ENCODE measurements around the gene SLC9A3. TPM values are rescaled to one million over a fixed set of nuclear protein-coding genes. Genes with fewer than 3 reads are reported as not detected.

The SLC9A3 gene
- total RNA-seq, 4 donors from 2014 or later = 4.8 to 701 (median 183) TPM

- Histone ChIP-seq H3K9me3 (no peaks in the 10 kb centered on the region), H3K27ac (no peak overlapping the region), H3K4me3 (no peak overlapping the region), H3K36me3 (no peaks in the 10 kb centered on the region), H3K4me1 (no peaks in the 10 kb centered on the region), H3K27me3 (peaks cover 48% of the 10 kb centered on the region)
- intact Hi-C loops (cut with DNase I; ENCODE audit: low total_unique reads) (no loop called here), in situ Hi-C loops (cut with MboI; ENCODE audit: low pct_ligation_motif_present in 1 of 4, low pct_unique_long_range_greater_than_20kb in 1 of 4, low sequenced_read_pairs in 3 of 4) (no loop called here)
- no peak for DNase-seq
- 48% methylated on average over 21 of the region's 23 CpGs; no CpG with 5 or more reads in 1 of the 2 donors for WGBS, 2 donors (ENCODE audit: low coverage in 1 of 2)
- TF ChIP-seq CTCF (IDR thresholded peaks at IDR 0.05) (no peak), EP300 (IDR thresholded peaks at IDR 0.05; ENCODE audit: low read depth) (no peak), POLR2AphosphoS5 (IDR thresholded peaks at IDR 0.05) (no peak), POLR2A (IDR thresholded peaks at IDR 0.05) (no peak)
Measured at GRCh38 chr5:485946-486491, 38.2 kb downstream of the SLC9A3 start.

- Histone ChIP-seq H3K9me3 (no peaks in the 10 kb centered on the region), H3K36me3 (no peaks in the 10 kb centered on the region), H3K27me3 (peaks cover 53% of the 10 kb centered on the region), H3K27ac (no peak overlapping the region), H3K4me3 (no peak overlapping the region), H3K4me1 (no peaks in the 10 kb centered on the region)
- WGBS, 2 donors (ENCODE audit: low coverage in 1 of 2) = 71 to 73% methylated on average over 8 to 27 of the region's 29 CpGs
- in situ Hi-C loops (cut with MboI; ENCODE audit: low pct_ligation_motif_present in 1 of 4, low pct_unique_long_range_greater_than_20kb in 1 of 4, low sequenced_read_pairs in 3 of 4) (no loop called here), intact Hi-C loops (cut with DNase I; ENCODE audit: low total_unique reads) (no loop called here)
- TF ChIP-seq POLR2AphosphoS5 (IDR thresholded peaks at IDR 0.05) = no peak
- no peak for TF ChIP-seq POLR2A (IDR thresholded peaks at IDR 0.05)
- no peak for TF ChIP-seq EP300 (IDR thresholded peaks at IDR 0.05; ENCODE audit: low read depth)
- no peak for TF ChIP-seq CTCF (IDR thresholded peaks at IDR 0.05)
- DNase-seq = no peak
Measured at GRCh38 chr5:485113-485945, 38.9 kb downstream of the SLC9A3 start.

- Histone ChIP-seq H3K4me1 (no peaks in the 10 kb centered on the region), H3K9me3 (no peaks in the 10 kb centered on the region), H3K27me3 (peaks cover 61% of the 10 kb centered on the region), H3K4me3 (no peak overlapping the region), H3K36me3 (no peaks in the 10 kb centered on the region), H3K27ac (no peak overlapping the region)
- TF ChIP-seq EP300 (IDR thresholded peaks at IDR 0.05; ENCODE audit: low read depth) (no peak), POLR2AphosphoS5 (IDR thresholded peaks at IDR 0.05) (no peak), CTCF (IDR thresholded peaks at IDR 0.05) (no peak), POLR2A (IDR thresholded peaks at IDR 0.05) (no peak)
- WGBS, 2 donors (ENCODE audit: low coverage in 1 of 2) = 91% methylated on average over 23 of the region's 24 CpGs; no CpG with 5 or more reads in 1 of the 2 donors
- in situ Hi-C loops (cut with MboI; ENCODE audit: low pct_ligation_motif_present in 1 of 4, low pct_unique_long_range_greater_than_20kb in 1 of 4, low sequenced_read_pairs in 3 of 4) = no loop called here
- intact Hi-C loops (cut with DNase I; ENCODE audit: low total_unique reads) = loop anchor here (5.0 kb wide), 1 partner anchor 1308 kb away; no protein-coding TSS in a partner anchor
- no peak for DNase-seq
Measured at GRCh38 chr5:484556-484955, 39.7 kb downstream of the SLC9A3 start.

DNA sequence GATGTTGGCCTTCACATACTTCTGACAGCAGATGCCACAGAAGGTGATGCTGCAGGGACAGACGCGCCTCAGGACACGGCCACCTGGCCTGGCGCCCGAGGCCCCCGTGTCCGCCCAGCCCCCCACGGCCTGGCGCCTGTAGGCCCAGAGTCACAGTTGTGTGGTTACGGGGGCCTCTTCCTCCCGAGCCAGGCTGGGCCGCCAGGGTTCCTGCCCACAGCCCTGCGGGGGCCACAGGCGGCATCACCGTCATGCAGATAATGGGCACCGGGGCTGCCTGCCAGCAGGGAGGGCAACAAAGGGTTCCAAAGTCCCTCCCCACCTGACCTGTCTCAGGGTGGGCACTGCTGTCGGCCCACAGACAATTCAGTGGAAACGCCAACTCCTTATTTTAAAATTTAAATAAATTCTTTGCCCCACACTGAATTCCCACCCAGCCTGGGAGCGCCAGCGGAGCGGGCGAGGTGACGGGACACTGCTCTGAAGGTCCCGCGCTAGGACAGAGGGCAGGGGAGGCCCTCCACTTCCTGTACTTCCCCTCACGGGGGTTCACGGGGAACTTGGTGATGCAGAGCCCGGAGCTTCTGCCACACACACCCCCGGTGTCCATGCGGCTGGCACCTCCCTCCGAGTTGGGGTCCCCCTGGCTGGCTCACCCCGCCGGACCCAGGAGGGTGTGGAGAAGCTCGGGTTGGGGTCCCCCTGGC is 40.7 kb downstream of the SLC9A3 start:
- 72% methylated on average over 33 of the region's 34 CpGs; no CpG with 5 or more reads in 1 of the 2 donors for WGBS, 2 donors (ENCODE audit: low coverage in 1 of 2)
- no peak for TF ChIP-seq POLR2AphosphoS5 (IDR thresholded peaks at IDR 0.05)
- no peak for TF ChIP-seq POLR2A (IDR thresholded peaks at IDR 0.05)
- TF ChIP-seq CTCF (IDR thresholded peaks at IDR 0.05) = no peak
- no peak for TF ChIP-seq EP300 (IDR thresholded peaks at IDR 0.05; ENCODE audit: low read depth)
- intact Hi-C loops (cut with DNase I; ENCODE audit: low total_unique reads) = loop anchor here (5.0 kb wide), 1 partner anchor 1309 kb away; no protein-coding TSS in a partner anchor
- H3K4me3 ChIP-seq = no peak overlapping the region
- no peaks in the 10 kb centered on the region for H3K9me3 ChIP-seq
- H3K27ac ChIP-seq = no peak overlapping the region
- no peaks in the 10 kb centered on the region for H3K4me1 ChIP-seq
- peaks cover 67% of the 10 kb centered on the region for H3K27me3 ChIP-seq
- H3K36me3 ChIP-seq = no peaks in the 10 kb centered on the region
- no peak for DNase-seq
- in situ Hi-C loops (cut with MboI; ENCODE audit: low pct_ligation_motif_present in 1 of 4, low pct_unique_long_range_greater_than_20kb in 1 of 4, low sequenced_read_pairs in 3 of 4) = no loop called here

Measured in transverse colon (tissue), 4 donors.